GM23338 (cell line): ENCODE results near the gene CCL24.
"Not testable (repeated sequence)": the region's sequence is repeated elsewhere in the genome, so short reads cannot be mapped to it uniquely, and the experiment has no call there.

Experiments
- CREB1 ChIP-seq: fragments of 250-450 bp; sonication (Bioruptor Pico); IDR thresholded peaks from 2 replicates; pipeline ENCODE4 v1.5.0; 2020; ENCODE audit warnings: low read depth, mild to moderate bottlenecking, moderate library complexity
- CTCF ChIP-seq, 2 experiments: fragments of 200-600 bp in 1 of 2; sonication (generic) in 1 of 2; conservative IDR thresholded peaks; 2 replicates each; pipeline versions ENCODE4 v1.5.1 to v1.6.1; 2016 to 2017; ENCODE audit warnings: antibody characterized with exemption in 2 of 2, low read depth in 2 of 2, mild to moderate bottlenecking in 2 of 2, moderate library complexity in 1 of 2
- EZH2 ChIP-seq: fragments of 200-600 bp; sonication (generic); IDR thresholded peaks from one replicate; pipeline ENCODE4 v1.8.0; 2017; ENCODE audit warnings: antibody characterized with exemption, mild to moderate bottlenecking, low read depth; ENCODE audit not compliant: unreplicated experiment
- EZH2phosphoT487 ChIP-seq: fragments of 200-600 bp; sonication (generic); IDR thresholded peaks from one replicate; pipeline ENCODE4 v1.8.1; 2018; ENCODE audit warnings: antibody characterized with exemption; ENCODE audit not compliant: unreplicated experiment
- JUNB ChIP-seq: IDR thresholded peaks from one replicate; pipeline ENCODE4 v1.6.1; 2016; ENCODE audit warnings: antibody characterized with exemption; ENCODE audit not compliant: unreplicated experiment
- NANOG ChIP-seq: IDR thresholded peaks from 2 replicates; pipeline ENCODE4 v1.6.1; 2016; ENCODE audit warnings: antibody characterized with exemption, borderline replicate concordance
- POLR2AphosphoS5 ChIP-seq: IDR thresholded peaks from 2 replicates; pipeline ENCODE4 v1.6.1; 2016; ENCODE audit warnings: antibody characterized with exemption, low read depth
- REST ChIP-seq: IDR thresholded peaks from one replicate; pipeline ENCODE4 v1.6.1; 2018; ENCODE audit warnings: antibody characterized with exemption; ENCODE audit not compliant: unreplicated experiment
- ZNF331 ChIP-seq: fragments of 250-450 bp; sonication (Bioruptor Pico); IDR thresholded peaks from 2 replicates; pipeline ENCODE4 v1.5.0; 2020; ENCODE audit warnings: low read depth, mild to moderate bottlenecking, moderate library complexity

- not testable (repeated sequence) for TF ChIP-seq CTCF (conservative IDR thresholded peaks at IDR 0.05; ENCODE audit: low read depth in 2 of 2); EZH2phosphoT487; EZH2; ZNF331 (CRISPR knock-in tag); POLR2AphosphoS5; CREB1; REST; JUNB; NANOG
These were observed 25.3 kb downstream of the CCL24 start for GRCh38 chr7:75788154-75788847.
